Right lung (tissue), 5 donors: Measurements from ENCODE around the gene GSC2. TPM values are rescaled to one million over a fixed set of nuclear protein-coding genes. Genes with fewer than 3 reads are reported as not detected.
"Not testable (repeated sequence)": the region's sequence is repeated elsewhere in the genome, so short reads cannot be mapped to it uniquely, and the experiment has no call there.

Source experiments
- DNase-seq, 2 donors: peaks; one replicate each; pipeline ENCODE4 v3.0.0-alpha.2; 2013
- polyA plus RNA-seq, 5 donors: library from polyadenylated mRNA; unstranded; fragments of 120-200 nt; gene quantifications; one replicate each; pipeline versions ENCODE4 v1.2.1 to v1.2.3, GENCODE V29; 2013; ENCODE audit warnings: inconsistent platforms in 1 of 5, low replicate concordance in 1 of 5; ENCODE audit not compliant: insufficient read length in 5 of 5, insufficient read depth in 1 of 5

GSC2 gene
- polyA plus RNA-seq, 5 donors: not detected

DNA sequence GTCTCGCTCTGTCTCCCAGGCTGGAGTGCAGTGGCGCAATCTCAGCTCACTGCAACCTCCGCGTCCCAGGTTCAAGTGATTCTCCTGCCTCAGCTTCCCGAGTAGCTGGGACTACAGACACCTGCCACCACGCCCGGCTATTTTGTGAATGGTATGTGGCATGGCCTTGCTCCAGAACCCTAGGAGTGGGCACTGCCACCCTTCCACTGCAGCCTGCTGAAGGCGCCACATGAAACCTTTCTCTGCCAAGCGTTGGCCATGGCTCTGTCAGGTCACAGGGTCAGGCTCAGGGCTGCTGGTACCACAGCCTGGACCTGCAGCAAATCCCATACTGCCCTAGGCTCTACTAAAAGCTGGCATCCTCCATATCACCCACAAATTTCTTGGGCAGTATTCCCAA, 6.0 kb upstream of the GSC2 start:
- not testable (repeated sequence) for DNase-seq

DNA sequence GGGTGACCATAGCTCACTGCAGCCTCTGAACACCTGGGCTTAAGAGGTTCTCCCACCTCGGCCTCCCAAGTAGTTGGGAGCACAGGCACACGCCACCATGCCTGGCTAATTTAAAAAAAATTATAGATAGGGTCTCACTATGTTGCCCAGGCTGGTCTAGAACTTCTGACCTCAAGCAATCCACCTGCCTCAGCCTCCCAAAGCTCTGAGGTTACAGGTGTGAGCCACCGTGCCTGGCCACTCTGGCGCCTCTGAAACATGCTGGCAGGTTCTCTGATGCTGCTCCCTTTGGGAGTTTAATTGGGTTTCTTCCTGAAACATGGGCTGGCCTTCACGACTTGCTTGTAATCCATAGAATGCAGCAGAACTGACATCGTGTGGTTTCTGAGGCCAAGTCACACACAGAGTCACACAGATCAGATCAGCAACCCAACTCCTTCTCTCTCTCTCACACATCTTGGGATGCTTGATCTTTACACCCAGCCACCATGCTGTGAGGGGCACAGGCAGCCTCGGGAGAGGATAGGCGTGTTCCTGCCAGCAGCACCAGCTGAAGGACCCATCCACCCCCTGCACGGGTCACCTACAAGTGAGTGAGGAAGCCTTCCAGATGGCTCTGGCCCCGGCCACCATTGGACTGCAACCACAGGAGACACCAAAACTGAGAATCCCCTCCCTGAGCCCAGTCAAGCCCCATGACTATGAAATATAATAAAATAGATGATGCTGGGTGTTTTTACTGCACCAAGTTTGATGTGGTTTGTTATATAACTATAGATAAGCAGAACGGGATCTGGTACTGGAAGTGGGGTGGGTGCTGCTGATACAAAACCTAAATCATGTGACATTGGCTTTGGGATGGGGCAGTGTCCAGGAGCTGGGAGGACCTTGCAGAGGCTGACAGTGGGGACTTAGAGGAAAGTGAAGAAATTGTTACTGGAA, 3.1 kb upstream of the GSC2 start:
- DNase-seq: no peak

DNA sequence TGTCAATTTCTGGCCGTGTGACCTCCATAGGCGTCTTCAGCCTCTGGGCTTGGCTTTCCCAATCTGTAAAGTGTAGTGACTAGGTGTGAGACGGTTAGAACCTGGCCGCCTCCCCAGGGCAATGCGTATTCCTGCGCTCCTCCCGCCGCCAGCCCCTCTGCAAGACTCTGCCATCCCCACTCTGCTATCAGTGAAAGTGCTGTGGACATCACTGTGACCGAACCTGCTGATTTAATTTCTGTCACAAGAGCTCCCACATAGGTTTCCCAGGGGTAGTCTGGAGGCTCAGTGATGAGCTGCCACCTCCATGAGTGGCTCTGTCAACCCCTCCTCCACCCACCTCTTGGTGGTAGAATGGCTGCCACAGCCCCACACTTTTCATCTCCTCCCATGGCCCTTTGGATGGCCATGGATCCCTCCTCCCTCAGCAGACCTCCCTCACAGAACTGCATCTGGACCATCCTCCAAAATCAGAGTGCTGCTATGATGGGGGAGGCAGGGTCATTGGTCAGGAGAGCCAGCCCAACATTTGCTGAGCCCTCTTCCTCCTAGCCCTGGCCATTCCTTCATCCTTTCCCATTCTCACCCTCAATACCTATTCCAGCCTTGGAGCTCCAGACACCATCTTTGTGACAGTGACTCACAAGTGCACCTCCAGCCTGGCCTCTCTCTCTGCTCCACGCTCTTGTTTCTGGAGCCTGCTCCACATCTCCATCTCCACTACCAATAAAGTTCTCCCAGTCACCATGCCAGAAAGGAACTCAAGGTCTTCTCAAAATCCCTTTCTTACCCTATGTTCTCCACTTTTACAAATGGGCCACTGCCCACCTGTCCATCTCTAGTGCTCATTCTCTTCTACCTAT, 1.5 kb upstream of the GSC2 start:
- DNase-seq: no peak

DNA sequence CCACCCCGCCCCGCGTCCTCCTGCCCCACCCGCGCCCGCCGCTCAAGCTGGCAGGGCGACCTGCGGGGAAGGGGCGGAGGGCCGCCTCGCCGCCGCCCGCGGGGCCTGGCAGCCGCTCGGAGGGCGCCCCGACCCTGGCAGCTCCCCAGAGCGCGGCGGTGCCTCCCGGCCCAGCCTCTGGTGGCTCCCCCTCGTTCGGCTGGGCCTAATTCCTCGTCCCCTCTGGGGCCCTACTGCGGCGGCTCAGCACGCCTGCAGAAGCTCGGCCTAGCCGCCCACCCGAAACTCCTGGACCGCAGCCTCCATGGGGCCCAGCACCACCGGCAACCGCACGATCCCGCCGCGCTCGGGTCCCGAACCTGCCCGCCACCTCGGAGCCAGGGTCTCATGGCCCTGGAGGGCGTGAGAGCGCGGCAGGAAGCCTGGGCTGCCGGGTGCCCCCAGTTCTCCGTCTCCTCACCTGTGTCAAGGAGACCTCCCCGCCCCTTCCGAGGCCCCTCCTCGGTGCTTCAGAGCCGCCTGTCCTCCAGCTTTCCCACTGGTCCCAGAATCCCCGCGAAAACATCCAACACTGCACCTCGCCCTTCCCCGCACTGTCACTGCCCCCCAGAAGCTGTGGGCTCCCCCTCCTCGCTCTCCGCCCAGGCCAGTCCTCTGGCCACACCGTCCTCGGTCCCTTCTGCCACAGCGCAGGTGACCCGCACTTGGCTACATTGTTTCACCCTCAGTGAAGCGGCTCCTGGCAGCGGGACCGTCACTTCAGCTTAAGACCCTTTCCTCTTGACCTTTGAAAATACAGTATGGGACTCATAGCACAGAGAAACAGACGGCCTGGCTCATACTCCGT, 613 bp upstream of the GSC2 start:
- no peak for DNase-seq

DNA sequence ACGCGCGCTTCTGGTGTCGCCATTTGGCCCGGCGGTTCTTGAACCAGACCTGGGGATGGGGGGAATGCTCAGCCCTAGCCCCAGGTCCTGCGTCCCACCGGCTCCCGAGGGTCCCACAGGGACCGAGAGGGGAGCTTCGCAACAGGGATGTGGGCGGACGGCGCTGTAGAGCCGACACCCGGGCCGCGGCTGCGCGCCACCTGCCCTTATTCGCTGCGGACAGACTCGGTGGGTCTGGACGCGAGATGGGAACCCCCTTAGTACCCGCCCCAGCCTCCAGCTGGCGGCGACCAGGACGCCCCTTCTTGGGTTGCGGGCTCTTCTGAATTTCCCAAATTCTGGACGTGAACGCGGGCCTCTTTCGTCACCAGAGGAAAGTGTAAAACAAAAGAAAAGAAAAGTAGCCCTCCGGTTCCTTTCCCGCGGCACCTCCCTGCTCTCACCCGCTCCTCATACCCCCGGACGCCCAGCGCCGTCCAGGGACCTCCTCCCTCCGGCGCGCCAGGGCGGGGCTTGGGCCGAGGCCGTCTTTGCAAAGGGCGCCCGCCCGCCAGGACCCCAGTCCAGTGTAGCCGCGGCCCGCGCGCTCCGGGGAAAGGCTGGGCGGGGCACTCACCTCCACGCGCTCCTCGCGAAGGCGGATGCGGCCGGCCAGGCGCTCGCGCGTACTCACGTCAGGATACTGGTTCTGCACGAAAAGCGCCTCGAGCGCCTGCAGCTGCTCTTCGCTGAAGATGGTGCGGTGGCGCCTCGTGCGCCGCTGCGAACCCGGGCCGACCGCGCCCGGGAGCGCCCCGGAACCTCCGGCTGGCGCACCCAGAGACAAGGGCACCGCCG, 827 bp downstream of the GSC2 start:
- no peak for DNase-seq

DNA sequence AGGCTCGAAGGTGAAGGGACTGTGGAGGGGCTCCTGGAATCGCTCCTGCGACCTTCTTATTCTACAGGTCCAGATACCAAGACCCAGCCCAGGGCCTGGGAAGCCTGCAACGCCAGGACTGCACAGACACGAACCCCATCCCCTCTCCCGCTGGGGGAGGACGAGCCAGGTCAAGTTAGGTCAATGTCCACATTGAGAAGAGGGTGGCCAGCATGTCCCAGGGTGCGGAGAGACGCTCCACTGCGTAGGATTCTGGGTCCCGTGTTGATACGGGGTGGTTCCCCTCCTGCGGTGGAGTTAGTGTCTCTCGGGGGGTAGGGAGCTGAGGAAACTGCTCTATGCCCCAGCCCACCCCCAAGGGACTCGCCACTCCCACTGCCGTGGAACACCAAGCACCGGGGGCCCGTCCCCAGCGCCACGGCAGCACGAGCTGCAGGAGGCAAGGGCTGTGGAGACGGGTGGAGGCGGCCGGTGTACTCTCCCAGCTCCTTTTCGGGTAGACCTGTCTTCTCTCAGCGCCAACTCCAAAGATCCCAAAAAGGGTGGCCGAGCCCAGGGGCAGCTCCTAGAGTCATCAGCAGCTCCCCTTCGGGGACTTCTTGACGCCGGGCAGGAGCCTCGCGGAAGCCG, 1.6 kb downstream of the GSC2 start:
- DNase-seq: no peak

DNA sequence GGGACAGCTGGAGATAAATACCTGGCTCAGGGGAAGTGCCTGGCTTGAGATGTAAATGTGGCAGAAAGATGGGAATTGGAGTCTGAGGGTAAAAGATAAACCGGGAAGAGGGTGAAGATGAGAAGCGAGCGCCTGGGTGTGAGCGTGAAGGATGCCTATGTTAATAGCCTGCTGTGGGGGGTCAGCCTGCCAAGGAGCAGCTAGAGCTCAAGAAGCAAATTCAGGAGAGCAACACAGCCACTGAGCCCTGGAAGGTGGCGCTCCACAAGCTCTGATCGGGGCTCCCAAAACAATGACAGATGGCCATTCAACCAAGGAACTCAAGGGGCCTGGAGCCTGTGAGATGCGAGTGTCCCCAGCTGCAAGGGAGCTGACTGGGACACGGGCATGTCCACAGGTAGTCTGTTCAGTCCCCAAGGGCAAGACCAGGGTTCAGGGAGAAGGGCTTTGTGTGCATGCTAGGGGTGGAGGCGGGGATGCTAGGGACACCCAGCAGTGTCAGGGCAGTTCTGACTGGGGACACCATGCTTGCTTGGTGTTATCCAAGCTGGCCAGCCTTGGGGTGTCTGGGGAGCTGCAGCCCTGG, 2.8 kb downstream of the GSC2 start:
- DNase-seq: no peak

DNA sequence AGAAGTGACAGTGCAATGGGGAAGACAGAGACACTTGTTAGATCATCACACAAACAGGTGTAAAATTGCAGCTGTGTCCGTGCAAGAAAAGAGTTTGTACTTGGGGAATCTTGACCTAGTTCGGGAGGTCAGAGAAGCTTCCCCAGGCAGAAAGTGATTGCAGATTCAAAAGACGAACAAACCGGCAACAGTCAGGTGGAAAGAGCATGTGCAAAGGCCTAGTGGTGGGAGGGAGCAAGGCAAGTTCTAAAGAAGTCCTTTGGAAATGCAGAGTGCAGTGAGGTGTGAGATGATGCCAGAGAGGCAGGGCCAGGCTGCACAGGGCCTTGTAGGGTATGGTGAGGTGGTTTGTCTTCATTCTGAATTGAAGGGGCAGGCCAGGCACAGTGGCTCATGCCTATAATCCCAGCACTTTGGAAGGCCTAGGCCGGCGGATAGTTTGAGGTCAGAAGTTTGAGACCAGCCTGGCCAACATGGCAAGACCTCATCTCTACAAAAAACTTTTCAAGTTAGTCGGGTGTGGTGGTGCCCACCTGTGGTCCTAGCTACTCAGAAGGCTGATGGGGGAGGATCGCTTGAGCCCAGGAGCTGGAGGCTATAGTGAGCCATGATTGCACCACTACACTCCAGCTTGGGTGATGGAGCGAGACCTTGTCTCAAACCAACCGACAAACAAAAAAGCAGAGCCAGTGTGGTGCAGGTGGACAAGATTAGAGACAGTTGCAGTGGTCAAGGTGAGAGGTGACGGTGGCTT, 3.7 kb downstream of the GSC2 start:
- no peak for DNase-seq

DNA sequence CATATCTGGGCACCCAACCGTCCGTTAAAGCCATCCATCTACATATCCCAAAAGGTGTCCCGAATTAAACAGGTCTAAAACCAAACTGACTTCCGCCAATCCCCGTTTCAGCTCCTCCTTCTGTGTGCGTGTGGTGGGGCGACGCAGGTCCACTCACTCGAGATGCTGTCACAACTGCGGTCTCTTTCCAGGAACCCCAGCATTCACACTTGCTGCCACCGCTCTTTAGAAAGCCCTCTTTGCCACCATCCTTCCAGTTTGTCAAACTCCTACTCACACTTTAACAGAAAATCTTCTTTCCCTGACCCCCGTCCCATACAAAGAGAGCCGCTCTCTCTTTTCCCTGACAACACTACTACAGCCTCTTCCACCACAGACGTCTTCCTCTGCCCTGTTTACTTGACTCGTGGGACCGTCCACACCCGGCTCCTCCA, 6.1 kb downstream of the GSC2 start:
- DNase-seq: no peak

DNA sequence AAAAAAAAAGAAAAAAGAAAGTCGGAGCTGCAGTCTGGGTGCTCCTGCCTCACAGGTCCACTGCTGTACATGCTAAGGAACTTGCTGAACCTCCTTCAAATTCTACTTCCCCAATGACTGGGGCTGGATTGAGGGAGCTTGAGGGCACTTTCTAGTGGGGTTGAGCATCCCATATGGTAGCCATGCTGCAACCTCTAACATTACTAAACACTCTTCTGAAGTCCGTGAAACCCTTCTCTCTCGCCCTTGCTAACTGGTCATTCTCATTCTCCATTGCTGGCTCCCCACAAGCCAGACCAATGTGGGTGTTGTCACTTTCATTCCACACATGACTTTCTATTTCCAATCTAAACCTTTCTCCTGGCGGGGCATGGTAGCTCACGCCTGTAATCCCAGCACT, 6.9 kb downstream of the GSC2 start:
- DNase-seq: no peak

DNA sequence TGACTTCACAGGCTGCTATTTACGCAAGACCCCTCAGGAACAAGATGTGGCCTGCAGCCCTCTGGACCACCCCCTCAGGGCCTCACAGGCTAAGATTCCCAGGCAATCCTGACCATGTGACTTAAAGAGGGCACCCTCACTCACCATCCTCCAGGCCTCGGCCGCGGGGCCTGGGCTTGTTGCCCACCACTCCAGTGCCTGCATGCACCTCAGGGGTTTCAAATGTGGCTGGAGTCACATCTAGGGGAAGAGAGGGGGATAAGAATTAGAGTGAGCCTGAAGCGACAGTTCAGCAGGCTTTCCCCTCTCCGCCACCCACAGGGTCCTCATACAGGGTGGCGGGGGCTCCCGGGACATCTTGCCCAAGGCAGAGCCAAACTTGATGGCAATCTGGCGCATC, 7.7 kb downstream of the GSC2 start:
- no peak for DNase-seq

DNA sequence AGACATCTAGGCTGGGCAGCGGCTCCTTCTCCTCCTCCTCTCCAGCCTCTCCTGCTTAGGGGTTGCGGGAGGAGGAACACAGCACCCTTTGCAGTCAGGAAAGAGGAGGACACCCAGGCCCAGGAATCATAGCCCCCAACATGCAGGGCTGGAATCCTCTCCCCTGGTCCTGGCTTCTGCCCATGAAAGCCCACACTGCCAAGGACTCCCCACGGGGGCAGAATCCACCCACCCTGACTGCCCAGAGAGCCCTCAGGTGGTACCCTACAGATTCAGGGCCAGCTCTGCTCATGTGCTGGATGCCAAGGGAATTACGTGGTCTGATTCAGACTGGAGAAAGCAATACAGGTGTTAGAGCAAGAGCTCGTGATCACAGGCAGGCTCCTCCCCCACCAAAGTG, 10.1 kb downstream of the GSC2 start:
- no peak for DNase-seq

DNA sequence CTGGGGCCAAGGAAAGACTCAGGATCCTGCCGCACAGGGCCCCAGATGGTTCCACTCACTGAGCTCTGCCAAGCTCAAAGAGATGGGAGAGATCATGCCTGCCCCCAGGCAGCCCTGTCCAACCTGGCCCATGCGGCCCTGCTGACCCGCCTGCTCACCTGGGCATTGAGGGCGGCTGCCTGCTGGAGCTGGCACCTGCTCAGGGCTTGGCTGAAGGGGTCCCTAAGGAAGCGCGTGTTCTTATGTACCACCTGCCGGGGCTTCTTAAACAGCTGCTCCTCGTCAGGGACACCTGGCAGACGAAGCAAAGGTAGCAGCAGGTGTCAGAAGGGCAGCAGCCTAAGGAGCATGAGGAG, 11.1 kb downstream of the GSC2 start:
- DNase-seq: no peak

DNA sequence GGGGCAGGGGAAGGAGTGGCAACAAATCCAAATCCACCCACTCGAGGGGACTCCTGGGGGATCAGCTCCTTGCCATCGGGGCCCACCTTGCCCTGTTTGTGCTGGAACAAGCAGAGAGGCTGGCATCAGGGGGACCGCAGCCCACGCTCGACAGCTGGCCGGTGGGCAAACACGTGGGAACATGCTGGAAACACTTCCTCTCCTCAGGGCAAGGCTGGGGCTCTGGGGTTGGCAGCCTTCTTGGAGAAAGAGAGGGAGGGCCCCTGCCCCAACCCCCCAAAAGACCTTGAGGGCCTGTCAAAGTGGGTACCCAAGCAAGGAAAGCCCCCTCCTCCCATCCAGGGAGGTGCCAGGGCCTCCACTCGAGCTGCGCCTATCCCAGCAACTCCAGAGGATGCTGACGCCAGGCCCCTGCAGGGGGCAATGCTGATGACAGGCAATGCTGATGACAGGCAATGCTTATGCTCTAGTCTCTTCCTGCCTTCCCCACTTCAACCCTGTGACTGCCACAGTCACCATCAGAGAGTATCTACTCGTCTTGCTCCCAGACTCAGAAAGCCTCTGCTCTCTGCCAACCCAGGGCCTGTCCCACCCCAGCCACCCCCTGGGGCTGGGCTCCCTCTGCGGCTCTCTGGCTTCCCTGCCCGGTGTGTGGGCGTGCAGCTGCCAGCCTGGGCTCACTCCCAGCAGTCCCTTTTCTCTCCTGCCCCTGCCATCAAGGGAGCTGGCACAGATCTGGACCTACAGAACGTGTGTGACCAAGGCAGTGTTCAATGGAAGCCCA, 11.7 kb downstream of the GSC2 start:
- no peak for DNase-seq

DNA sequence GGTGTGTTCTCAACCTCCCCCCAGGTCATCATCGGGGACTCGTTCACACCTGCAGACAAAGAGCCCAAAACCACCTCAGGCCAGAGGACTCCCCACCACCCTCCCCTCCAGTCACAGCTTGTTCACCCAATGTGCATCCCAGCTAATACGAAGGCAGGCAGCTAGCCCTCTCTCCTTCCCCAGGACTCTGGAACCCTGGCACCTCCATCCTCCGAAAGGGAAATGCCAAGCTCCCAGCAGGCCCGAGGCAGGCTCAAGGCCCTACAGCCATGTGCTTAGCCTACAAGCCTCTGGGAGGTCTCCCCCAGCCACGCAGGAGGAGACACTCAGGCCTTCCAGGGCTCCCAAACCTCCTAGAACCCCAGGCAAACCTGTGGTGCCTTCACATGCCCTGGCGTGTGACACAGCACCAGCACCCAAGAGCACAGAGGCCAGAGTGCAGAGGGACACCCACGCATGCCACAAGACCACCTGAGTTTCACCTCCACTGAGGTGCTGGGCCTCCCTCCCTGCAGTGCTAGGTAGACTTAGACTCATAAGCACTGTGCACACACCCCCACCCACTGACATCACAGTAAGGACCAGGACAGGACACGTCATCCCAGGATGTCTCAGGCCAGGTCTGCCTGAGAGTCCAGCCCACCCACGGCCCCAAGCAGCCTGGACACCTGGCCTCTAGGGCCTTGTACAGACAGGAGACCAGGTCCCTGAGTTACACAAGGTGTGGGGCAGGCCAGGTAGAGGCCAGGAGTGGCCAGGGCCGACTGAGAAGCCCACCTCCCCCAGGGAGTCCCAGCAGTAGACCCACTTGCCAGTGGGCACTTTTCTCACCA, 12.5 kb downstream of the GSC2 start:
- DNase-seq: no peak

DNA sequence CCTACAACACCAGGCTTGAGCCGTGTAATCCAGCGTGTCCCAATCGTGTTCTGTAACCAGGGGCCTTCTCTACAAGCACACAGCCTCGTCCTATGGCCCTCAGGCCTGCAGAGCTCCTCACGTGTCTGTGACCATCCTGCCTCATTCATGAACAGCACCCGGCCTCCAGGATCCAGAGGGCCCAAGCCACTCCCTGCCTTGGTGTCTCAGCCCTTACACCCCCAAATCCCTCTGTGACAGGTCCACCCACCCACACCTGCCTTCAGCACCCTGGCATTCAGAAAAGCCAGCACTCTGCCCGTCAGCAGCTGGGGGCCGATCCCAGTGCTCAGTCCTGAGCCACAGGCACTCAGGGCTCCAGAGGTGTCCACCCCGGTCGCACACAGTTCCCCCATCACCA, 13.2 kb downstream of the GSC2 start:
- no peak for DNase-seq

DNA sequence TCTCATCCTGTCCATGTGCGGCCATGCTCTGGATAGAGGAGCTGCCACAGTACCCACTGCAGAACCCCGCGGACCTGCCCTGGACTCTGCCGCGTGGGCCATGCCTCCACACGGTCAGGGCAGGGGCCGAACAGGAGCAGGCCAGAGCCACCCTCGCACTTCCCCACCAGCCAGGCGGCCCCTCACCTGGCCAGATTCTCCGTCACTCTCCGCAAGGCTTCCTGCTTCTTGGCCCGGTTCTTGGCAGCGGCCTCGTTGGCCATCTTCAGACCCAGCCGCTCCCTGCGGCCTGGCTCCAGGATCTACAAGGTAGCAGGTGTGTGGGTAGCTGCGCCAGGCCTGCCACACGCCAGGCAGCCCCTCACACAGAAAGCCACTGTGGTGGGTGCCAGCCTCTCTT, 15.2 kb downstream of the GSC2 start:
- no peak for DNase-seq
